Loucy (cell line): ENCODE measurements around the gene F11R.

Experiments used
- CTCF ChIP-seq: fragments of 200-600 bp; sonication (generic); conservative IDR thresholded peaks from 2 replicates; pipeline ENCODE4 v1.5.1; 2014; ENCODE audit warnings: mild to moderate bottlenecking, antibody characterized with exemption, low read length
- EZH2phosphoT487 ChIP-seq: fragments of 200-600 bp; IDR thresholded peaks from 2 replicates; pipeline ENCODE4 v1.6.1; 2018; ENCODE audit warnings: antibody characterized with exemption, mild to moderate bottlenecking, moderate library complexity, borderline replicate concordance

GRCh38 chr1:160956966-160957365, 64.0 kb downstream of the F11R start:
- TF ChIP-seq CTCF = no peak
- TF ChIP-seq EZH2phosphoT487 = no peak
